ENCODE results near the gene SCLY.

SCLY gene

DNA sequence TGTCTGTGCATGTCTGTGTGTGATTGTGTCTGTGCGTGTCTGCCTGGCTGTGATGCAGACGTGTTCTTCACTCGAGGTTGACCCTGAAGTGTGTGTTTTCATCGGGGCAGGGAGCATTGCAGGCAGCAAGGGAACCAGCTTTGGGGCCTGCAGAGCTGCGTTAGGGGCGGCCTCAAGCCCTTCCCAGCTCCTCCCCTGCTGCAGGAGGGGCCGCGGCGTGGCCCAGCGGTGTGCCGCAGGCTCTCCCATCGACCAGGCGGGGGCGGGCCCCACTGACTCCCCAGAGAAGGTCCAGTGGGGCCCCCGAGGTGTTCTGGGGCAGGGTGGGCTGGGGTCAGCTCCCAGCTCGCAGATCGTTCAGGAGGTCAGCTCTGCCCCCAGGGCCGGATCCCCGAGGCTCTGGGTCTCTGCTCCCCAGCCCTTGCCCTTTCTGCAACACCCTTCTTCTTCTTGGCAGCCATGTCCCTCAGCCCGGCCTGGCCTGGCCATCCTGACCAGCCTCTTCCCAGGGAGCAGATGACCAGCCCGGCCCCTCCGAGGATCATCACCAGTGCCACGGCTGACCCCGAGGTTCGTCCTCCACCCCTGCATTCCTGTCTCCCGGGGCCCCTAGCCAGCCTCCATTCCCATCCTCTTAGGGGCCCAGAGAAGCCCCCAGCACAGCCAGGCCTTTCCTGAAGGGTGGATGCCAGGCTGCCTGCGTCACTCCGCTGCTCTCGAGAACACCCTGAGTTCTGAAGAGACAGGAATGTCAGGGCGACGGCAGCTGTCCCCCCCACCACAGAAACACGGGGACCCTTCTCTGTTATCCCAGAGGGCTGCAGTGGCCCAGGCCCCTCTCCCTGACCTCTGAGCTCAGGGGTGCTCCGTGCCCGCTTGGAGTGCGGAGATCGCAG lies 66.6 kb downstream of the SCLY start:
- DNase-seq (ENCODE audit: low read depth in 2 of 2), result no peak

DNA sequence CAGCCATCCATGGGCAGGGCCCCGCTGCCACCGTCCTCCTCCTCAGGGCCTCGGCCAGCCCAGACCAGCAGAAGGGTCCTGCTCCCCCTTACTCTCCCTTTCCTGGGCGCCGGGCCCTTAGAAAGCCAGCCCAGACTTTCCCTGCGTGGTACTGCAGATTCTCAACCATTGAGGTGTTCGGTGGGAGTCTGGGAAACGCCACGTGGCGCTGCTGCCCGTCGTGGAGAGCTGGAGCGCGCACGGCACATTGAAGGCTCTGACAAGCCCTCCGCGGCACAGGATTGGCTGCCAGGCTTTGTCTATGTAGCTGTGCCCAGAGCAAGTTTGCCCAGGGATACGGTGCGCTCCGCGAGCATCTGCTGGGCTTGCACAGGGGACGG lies 67.2 kb downstream of the SCLY start:
- no peak for DNase-seq (ENCODE audit: low read depth in 2 of 2)

DNA sequence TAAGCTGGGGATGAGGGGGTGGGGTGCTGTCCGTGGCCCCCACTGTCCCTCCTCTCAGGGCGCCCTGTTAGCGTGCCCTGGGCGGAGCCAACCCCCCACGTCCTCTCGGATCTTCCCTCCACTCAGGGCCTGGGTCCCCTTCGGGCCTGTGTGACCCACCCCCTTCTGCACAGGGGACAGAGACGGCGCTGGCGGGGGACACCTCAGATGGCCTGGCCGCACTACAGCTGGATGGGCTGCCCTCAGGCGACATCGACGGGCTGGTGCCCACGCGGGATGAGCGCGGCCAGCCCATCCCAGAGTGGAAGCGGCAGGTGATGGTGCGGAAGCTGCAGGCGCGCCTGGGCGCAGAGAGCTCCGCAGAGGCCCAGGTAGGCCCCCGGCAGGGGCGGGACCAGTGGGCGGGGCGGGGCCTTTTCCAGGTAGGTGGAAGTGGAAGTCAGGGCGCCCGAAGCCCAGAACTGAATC lies 67.8 kb downstream of the SCLY start:
- DNase-seq (ENCODE audit: low read depth in 2 of 2), result no peak

DNA sequence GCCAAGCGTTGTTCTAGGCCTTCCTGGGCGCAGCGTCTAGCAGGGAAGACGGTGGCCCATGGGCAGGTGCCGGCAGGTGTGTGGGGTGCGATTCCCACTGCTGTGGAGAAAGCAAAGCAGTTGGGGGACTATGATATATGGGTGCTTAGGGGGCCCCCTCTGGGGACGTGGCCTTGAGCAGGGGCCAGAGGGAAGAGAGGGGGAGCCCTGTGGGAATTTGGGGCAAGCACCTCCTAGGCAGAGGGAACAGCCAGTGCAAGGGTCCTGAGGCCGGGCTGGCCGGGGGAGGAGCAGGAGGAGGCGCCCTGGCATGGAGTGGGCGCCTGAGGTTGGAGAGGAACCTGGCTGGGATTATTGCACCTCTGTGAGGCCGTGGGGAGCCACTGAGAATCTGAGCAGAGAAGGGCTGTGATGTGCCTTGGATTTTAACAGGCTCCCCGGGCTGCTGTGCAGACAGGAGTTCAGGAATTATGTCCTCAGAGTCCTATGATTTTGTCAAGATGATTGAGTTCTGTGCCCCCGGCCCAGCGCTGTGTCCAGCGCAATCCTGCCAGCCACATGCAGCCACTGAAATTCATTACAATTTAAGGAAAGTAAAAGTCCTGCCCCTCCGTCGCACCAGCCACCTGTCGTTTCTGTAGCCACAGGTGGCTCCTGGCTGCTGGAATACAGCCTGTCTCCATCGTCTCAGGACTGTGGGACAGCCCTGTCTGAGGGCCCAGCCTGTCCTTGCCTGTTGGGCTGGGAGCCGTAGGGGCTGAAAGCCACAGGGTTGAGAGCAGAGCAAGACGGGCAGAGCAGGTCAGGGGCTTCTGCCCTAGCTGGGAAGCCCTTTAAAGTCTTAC lies 68.6 kb downstream of the SCLY start:
- no peak for DNase-seq (ENCODE audit: low read depth in 2 of 2)

DNA sequence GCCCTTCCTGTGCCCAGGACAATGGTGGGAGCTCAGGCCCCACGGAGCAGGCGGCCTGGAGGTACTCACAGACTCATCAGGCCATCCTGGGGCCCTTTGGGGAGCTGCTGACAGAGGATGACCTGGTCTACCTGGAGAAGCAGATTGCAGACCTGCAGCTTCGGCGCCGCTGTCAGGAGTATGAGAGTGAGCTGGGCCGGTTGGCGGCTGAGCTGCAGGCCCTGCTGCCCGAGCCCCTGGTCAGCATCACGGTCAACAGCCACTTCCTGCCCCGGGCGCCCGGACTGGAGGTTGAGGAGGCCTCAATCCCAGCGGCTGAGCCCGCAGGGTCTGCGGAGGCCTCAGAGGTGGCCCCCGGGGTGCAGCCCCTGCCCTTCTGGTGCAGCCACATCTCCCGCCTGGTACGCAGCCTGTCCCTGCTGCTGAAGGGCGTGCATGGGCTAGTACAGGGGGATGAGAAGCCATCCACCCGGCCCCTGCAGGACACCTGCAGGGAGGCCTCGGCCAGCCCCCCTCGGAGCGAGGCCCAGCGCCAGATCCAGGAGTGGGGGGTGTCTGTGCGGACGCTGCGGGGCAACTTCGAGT lies 69.4 kb downstream of the SCLY start:
- DNase-seq (ENCODE audit: low read depth in 2 of 2), result no peak

DNA sequence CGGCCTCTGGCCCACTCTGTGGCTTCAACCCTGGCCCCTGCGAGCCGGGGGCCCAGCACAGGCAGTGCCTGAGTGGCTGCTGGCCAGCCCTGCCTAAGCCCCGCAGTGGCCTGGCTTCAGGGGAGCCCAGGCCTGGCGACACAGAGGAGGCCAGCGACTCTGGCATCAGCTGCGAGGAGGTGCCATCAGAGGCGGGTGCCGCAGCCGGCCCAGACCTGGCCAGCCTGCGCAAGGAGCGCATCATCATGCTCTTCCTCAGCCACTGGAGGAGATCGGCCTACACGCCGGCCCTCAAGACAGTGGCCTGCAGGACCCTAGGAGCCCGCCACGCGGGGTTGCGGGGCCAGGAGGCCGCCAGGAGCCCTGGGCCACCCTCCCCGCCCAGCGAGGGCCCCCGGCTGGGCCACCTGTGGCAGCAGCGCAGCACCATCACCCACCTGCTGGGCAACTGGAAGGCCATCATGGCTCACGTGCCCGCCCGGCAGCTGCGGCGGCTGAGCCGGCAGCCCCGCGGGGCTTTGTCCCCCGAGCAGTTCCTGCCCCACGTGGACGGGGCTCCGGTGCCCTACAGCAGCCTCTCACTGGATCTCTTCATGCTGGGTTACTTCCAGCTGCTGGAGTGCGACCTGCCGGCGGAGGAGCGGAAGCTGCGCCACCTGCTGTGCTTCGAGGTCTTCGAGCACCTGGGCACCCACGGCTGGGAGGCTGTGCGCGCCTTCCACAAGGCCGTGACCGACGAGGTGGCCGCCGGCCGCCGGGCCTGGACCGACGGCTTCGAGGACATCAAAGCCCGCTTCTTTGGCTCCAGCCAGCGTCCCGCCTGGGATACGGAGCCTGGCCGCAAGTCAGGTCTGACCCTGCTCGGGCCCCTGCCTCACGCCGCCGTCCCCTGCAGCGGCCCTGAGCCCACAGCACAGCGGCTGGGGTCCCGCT lies 70.2 kb downstream of the SCLY start:
- DNase-seq (ENCODE audit: low read depth in 2 of 2), result no peak

DNA sequence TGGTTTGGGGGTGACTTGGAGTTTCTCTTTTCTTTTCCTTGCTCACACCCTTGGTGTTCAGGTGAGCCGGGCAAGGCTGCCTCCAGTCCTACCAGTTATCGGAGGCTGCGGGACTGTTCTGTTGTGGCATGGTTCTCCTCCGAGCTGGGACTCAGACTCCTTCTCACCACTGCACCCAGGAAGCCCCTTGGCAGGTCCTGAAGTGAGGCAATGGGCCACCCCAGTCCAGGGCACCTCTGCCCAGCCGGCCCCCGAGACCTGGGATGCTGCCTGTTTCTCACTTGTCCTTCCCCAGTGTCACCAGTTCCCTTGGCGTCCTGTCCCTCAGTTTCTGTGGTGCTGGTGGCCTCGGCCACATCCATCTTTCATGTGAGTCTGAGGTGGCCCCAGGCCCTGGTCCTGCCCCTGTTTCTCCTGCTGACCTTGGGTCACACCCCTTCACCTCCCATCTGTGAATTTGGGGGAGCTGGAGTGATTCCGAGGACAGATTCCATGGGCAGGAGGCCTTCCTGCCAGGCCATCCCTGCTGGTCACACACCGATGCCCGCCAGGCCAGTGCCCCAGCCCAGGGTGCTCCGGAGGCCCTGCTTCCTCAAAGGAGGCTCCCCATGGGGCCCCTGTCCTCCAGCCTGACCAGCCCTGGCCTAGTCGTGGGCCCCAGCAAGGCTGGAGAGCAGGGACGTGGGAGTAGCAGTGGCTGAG lies 71.1 kb downstream of the SCLY start:
- DNase-seq (ENCODE audit: low read depth in 2 of 2), result no peak

DNA sequence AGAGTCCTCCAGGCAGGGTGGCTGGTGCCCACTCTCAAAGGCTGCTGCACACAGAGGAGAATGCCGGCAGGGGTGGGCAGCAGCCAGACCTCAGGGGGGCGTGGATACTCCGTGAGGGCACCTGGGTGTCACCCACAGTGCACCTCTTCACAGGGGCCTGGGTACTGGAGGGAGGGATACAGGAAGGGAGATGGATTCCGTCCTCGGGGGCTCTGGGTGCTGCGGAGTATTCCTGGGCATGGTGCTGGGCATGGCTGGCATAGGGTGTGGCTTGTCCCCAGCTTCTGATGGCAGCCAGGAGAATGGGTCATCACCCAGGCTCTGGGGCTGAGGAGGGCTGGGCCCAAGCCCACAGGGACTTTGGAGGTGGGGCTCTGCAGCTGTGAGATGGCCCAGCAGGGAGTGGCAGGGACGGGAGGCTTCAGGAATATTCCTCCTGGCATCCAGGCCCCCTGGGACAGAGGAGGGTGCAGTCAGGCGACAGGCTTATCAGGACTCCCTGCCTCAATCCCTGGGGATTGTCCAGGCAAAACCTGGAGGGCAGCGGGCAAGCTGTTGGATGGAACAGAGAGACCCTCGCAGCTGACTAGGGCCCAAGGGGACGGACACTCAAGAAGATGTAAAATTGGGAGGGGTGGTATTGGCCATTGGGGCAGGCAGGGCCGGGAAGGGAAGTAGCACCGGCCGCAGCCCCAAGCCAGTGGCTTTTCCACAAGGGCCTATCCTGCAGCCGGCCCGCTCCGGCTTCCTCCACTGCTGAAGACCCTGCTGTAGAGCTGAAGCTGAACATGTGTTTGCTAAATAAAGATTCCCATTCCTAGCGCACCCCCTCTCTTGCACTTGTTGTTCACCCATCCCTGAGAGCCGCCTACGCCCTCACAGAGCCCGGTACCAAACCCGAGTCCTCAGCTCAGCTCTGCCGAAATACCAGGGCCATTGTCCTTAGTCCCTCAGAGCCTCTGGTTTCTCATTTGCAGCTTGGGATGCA lies 72.0 kb downstream of the SCLY start:
- no peak for DNase-seq (ENCODE audit: low read depth in 2 of 2)

DNA sequence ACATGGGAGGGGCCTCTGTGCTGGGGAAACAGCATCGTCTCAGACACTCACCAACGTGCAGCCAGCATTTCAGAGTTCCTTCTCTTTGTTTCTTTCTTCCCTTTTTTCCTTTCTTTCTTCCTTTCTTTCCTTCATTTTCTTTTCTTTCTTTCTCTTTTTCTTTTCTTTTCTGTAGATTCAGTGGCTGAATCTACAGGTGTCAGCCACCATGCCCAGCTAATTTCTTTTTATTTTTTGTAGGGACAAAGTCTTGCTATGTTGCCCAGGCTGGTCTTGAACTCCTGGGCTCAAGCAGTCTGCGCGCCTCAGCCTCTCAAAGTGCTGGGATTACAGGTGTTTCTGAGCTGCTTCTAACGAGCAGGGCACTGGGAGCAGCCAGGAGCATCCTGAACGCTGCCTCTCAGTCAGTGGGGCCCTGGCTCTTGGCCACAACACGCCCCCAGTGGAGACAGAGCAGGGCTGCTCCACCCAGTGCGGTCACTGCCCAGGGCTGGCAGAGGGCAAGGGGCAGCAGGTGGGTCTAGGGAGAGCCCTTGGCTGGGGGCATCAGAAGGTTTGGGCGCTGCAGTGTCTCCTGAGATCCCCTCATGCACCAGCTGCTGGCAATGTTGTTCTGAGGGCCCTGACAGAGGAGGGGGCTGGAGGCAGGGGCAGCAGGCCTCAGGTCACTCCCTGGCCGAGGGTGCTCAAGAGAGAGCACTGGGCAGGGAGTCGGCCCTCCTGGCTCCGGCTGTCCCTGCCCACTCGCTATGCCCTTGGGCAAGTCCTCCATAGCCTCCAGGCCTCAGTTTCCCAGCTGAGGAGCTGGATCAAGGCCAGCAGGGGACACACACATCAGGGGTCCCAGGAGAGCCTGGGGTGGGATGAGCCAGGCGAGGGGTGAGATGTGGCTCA lies 72.9 kb downstream of the SCLY start:
- DNase-seq (ENCODE audit: low read depth in 2 of 2), result no peak

DNA sequence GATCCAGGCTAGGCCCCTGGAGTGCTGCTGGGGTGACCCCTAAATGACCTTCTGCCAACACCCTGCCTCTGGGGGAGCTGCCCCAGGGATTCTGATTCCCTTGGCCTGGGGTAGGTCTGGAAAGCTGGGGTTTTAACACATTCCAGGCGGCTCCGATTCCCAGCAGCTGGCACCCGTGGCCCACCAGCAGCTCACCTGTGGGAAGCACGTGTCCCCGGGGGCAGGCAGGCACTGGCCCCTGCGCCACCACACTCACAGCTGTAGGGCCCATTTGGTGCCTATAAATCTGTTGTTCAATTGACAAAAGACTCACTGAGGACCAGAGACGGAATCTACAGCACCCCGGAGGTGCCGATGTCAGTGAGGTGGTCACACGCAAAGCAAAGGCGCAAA lies 73.6 kb downstream of the SCLY start:
- DNase-seq (ENCODE audit: low read depth in 2 of 2), result no peak

DNA sequence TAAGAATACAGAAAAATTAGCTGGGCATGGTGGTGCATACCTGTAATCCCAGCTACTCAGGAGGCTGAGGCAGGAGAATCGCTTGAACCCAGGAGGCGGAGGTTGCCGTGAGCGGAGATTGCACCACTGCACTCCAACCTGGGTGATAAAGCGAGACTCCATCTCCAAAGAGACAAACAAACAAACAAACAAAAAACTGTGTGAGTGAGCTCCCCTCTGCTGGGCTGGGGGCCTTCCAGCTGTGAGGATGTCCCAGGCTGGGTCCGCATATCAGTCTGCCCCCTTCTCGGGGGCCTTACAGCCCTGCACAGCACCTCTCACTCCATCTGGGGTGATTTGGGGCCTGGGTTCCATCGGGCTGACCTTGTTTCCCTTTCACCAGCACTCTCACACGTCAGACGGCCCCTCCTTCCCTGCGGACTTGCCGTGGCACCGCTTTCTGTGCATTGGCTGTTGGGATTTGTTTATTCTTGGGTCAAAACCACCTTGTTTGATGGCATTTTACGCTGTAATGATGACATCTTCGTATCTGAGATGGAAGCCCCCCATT lies 74.9 kb downstream of the SCLY start:
- no peak for DNase-seq (ENCODE audit: low read depth in 2 of 2)

DNA sequence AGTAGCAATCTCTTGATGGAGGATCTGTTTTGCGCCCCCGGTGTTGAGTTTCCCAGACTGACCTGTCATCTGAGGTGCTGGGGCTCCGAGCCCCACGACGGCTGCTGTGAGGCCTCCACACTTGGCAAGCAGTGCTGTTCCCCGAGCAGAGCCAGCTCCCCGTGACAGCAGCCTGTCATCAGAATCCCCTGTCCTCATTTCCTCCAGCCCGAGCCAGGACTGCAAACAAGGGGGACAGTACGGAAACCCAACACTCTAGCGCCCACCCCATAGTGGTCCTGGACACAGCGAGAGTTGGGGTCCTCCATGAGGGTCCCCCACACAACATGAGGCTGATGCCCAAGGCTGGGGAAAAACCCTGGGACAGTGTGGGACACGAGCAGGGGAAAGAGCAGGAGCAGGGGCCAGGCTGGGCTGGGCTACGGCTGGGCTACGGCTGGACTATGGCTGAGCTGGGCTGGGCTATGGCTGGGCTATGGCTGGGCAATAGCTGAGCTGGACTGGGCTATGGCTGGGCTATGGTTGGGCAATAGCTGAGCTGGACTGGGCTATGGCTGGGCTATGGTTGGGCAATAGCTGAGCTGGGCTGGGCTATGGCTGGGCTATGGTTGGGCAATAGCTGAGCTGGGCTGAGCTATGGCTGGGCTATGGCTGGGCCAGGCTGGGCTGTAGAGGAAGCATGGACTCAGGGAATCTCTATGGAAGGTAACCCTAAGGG lies 76.2 kb downstream of the SCLY start:
- DNase-seq (ENCODE audit: low read depth in 2 of 2), result no peak

DNA sequence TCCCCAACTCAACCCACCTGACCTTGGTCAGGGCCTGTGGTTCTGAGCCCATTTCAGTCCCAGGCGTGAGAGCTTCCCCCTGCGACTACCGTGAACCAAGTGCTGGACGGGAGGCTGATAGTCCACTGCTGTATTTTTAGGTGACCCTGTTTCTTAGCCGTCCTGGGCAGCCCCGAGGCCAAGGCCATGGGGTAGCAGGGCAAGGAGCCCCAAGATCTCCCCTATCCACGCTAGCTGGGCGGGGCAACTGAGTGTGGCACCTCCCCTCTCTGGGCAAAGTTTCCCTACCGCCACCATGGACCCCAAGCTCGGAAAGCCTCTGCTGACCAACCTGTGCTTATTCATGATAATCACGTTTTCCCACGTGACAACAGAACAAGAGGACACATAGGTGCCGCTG lies 77.1 kb downstream of the SCLY start:
- no peak for DNase-seq (ENCODE audit: low read depth in 2 of 2)

DNA sequence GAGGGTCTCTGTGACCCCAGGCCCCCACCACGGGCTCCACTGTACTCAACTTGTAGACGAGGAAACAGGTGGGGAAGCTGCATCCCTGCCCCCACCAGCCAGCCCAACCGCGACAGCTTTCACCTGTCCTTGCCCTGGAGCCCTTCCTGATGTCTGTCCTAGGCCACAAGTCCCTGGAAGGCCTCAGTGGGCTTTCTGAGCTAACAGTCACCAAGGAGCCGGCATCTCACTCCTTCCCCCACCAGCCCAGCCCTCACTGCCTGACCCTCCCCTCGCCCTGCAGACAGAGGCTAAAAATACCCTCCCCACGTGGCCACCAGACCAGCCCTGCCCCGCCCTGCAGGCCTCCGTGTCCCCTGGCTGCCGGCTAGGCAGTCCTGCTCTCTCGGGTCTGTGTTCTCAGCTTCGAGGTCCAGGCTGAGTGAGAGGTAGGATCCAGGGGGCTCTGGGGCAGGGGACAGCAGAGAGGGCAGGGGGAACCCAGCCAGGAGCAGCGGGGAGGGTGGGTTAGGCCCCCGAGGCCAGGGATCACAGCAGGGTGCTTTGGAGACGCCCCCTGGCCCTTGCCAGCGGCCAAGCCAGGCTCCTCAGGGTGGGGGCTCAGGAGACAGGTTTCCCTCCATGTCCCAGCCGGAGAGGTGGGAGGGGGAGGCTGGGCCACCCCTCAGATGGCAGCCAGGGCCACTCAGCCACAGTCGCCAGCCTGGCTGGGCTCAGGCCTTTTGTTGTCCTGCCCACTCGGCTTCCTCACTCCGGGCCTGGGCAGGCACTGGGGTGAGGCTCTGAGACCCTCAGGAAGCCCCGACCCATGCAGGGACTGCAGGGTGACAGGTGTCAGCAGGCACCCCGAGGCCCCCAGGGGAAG lies 77.8 kb downstream of the SCLY start, which contains the start of gene KLHL30:
Gene KLHL30 (plus strand): TSS at position 338 of the 865 bp plus-strand sequence. CDS start 2,087 bp downstream, outside the sequence.
- no peak for DNase-seq (ENCODE audit: low read depth in 2 of 2)

DNA sequence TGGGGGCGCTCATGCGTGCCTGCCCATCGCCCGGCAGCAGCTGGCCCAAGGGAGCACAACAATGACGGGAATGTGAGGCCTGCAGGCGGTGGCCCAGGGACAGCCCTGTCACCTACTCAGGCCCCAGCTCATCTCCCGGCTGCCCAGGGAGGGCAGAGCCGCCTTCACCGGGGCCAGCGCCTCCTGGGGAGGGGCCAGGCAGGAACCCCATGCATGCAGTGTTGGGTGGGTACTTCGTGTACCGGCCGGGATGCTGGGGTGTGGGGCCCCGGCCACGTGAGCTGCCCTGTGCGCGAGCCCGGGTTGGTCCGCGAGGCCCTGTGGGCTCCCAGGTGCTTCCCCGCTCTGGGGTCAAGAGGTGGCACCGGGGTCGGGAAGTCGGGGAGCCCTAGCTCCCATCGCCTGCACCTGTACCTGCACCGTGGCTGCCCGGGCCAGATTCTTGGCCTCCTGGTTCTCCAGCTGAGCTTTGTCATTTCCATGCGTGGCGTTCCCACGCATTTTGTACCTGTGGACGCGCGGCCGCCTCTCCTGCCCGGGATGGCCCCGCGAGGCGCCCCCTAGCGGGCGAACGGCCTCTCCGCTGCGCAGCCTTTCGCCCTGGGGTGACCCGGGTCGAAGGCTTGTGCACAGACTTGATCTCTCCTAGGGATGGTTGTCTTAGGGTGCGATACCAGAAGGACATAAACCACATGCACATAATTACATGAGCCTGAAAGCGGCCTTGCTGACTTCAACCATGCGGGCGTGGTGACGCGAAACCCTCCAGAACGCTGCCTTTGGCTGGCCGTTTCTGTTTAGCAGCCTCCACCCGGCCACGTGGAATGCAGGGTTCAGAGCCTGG lies 78.6 kb downstream of the SCLY start:
- peak in 1 of 2 donors; percentile 29 for DNase-seq (ENCODE audit: low read depth in 2 of 2)

Measured in stimulated activated CD8-positive, alpha-beta memory T cell treated with anti-CD3 and anti-CD28 coated beads, Interleukin-2, amount 100 ng/mL, for 48 hours (primary cell).